HepG2 (cell line): ENCODE results near the gene CDH12. TPM values are rescaled to one million over a fixed set of nuclear protein-coding genes. Genes with fewer than 3 reads are reported as not detected.
A peak's percentile ranks its signal among the peaks of the same experiment; 100 is the strongest.

Experiments used
- ATAC-seq: fragments of 200-7000 bp; cut with Tn5 transposase; 3 replicates; pipeline ENCODE4 v1.9.1; 2020; ENCODE audit warnings: mild to moderate bottlenecking, moderate library complexity
- BruUV-seq: library from RNA; stranded (reverse); fragments of 400-500 nt; replicated peaks from 2 replicates; lab custom pipeline; 2021; lab: Mats Ljungman, UMichigan
- CTCF ChIA-PET: fragments of 300-600 bp; formaldehyde crosslinking; extraction: SDS; loops from one replicate; lab custom pipeline; 2021; ENCODE audit warnings: low total read pairs, inconsistent platforms, low intra/inter-chr PET ratio; lab: Yijun Ruan, JAX
- POLR2A ChIA-PET: fragments of 350-600 bp; sonication (Branson Sonifier 250); formaldehyde crosslinking; loops from one replicate; lab custom pipeline; 2020; ENCODE audit warnings: antibody characterized with exemption, inconsistent platforms; lab: Yijun Ruan, JAX
- DNase-seq: peaks from one replicate; pipeline ENCODE4 v3.0.0-alpha.2; 2015; ENCODE audit warnings: low spot score
- FAIRE-seq: peaks from 3 replicates; lab custom pipeline; 2011; peaks lifted over from hg19 to GRCh38; lab: Jason Lieb, UNC
- H2AFZ ChIP-seq: one replicate; pipeline ENCODE4 v1.6.1; 2011; ENCODE audit warnings: low read length, inconsistent platforms
- H3K27ac ChIP-seq: fragments of 300-600 bp; 3 replicates; pipeline ENCODE4 v1.8.0; 2011; ENCODE audit warnings: mixed run types, mild to moderate bottlenecking, mixed read lengths, low read length, inconsistent platforms; ENCODE audit not compliant: insufficient read depth; ENCODE audit errors: extremely low read length
- H3K27me3 ChIP-seq, 2 experiments: fragments of 200-600 bp in 1 of 2; 2 replicates in 1 of 2; 3 replicates in 1 of 2; pipeline versions ENCODE4 v1.6.0 to v1.8.0; 2011; ENCODE audit warnings: low read length in 2 of 2, mild to moderate bottlenecking in 2 of 2, moderate library complexity in 2 of 2, inconsistent platforms in 1 of 2; ENCODE audit not compliant: insufficient read depth in 2 of 2, control insufficient read depth in 1 of 2
- H3K36me3 ChIP-seq, 2 experiments: fragments of 200-600 bp in 1 of 2; replicated peaks in 1 of 2; 2 replicates in 1 of 2; 3 replicates in 1 of 2; pipeline versions ENCODE4 v1.5.1 to v1.8.0; 2011; ENCODE audit warnings: low read length in 2 of 2, inconsistent platforms in 1 of 2; ENCODE audit not compliant: insufficient read depth in 2 of 2, control insufficient read depth in 1 of 2
- H3K4me1 ChIP-seq: 2 replicates; pipeline ENCODE4 v1.5.1; 2012; ENCODE audit warnings: low read length, inconsistent platforms; ENCODE audit not compliant: insufficient read depth
- H3K4me2 ChIP-seq: 2 replicates; pipeline ENCODE4 v1.6.0; 2011; ENCODE audit warnings: low read depth, low read length, inconsistent platforms
- H3K4me3 ChIP-seq, 3 experiments: fragments of 200-600 bp in 1 of 3; sonication (generic), shearing (Covaris generic) in 1 of 3; replicated peaks in 1 of 3; 2 replicates each; pipeline ENCODE4 v1.5.1; 2011 to 2016; ENCODE audit warnings: low read length in 3 of 3, inconsistent platforms in 2 of 3, low read depth in 2 of 3, mild to moderate bottlenecking in 2 of 3, control low read depth in 1 of 3, mixed read lengths in 1 of 3; ENCODE audit not compliant: insufficient read depth in 1 of 3
- H3K79me2 ChIP-seq: one replicate; pipeline ENCODE4 v1.6.1; 2011; ENCODE audit warnings: low read length, inconsistent platforms; ENCODE audit not compliant: insufficient read depth
- H3K9ac ChIP-seq: 2 replicates; pipeline ENCODE4 v1.6.0; 2011; ENCODE audit warnings: mild to moderate bottlenecking, low read depth, low read length, inconsistent platforms; ENCODE audit not compliant: insufficient read depth
- H3K9me3 ChIP-seq: 2 replicates; pipeline ENCODE4 v1.5.1; 2012; ENCODE audit warnings: mild to moderate bottlenecking, low read length
- H4K20me1 ChIP-seq: 2 replicates; pipeline ENCODE4 v1.6.0; 2011; ENCODE audit warnings: inconsistent platforms, mild to moderate bottlenecking, low read length, moderate library complexity; ENCODE audit not compliant: insufficient read depth
- AHDC1 ChIP-seq: sonication (generic); formaldehyde crosslinking; IDR thresholded peaks from 2 replicates; pipeline ENCODE4 v1.5.1; 2020; ENCODE audit warnings: mild to moderate bottlenecking, missing genetic modification reagents, borderline replicate concordance
- FOXM1 ChIP-seq: sonication (generic); formaldehyde crosslinking; IDR thresholded peaks from 2 replicates; pipeline ENCODE4 v1.5.0; 2020; ENCODE audit warnings: missing genetic modification reagents
- HIVEP1 ChIP-seq: sonication (generic); formaldehyde crosslinking; IDR thresholded peaks from 2 replicates; pipeline ENCODE4 v1.4.0; 2020; ENCODE audit warnings: mild to moderate bottlenecking, missing genetic modification reagents
- MAFK ChIP-seq, 2 experiments: IDR thresholded peaks in 1 of 2; conservative IDR thresholded peaks in 1 of 2; 2 replicates each; pipeline ENCODE4 v1.6.1; 2011; ENCODE audit warnings: improper control_type of control experiment in 2 of 2, low read length in 2 of 2
- MXI1 ChIP-seq: IDR thresholded peaks from 3 replicates; pipeline ENCODE4 v1.6.1; 2012; ENCODE audit warnings: low read depth, low read length, inconsistent platforms, borderline replicate concordance
- NR2F1 ChIP-seq, 2 experiments: fragments of 450-650 bp in 1 of 2; formaldehyde crosslinking in 1 of 2; IDR thresholded peaks; 2 replicates each; pipeline versions ENCODE4 v1.5.0 to v1.6.1; 2016 to 2020; ENCODE audit warnings: mild to moderate bottlenecking in 1 of 2, missing compliant biosample characterization in 1 of 2, missing genetic modification reagents in 1 of 2, moderate library complexity in 1 of 2
- SKI ChIP-seq: fragments of 450-650 bp; IDR thresholded peaks from one replicate; pipeline ENCODE4 v1.6.1; 2018; ENCODE audit warnings: mild to moderate bottlenecking; ENCODE audit not compliant: partially characterized antibody
- ZNF501 ChIP-seq: sonication (generic); formaldehyde crosslinking; IDR thresholded peaks from 2 replicates; pipeline ENCODE4 v1.5.1; 2020; ENCODE audit warnings: mild to moderate bottlenecking, moderate library complexity, missing genetic modification reagents
- ZUFSP ChIP-seq: sonication (generic); formaldehyde crosslinking; IDR thresholded peaks from 2 replicates; pipeline ENCODE4 v1.9.0; 2021; ENCODE audit warnings: missing genetic modification reagents, mild to moderate bottlenecking, borderline replicate concordance
- WGBS: methylation state at CpG from one replicate; pipeline ENCODE4 v1.1.6; 2017; ENCODE audit warnings: low lambda C conversion rate; 5-methylcytosine and 5-hydroxymethylcytosine counted together
- in situ Hi-C: cut with HindIII; loops from 2 replicates; pipeline ENCODE4 v1.10.0; 2017; ENCODE audit warnings: low pct_unique_long_range_greater_than_20kb; ENCODE audit not compliant: extremely low pct_ligation_motif_present
- intact Hi-C: fragments of 100-400 bp; cut with micrococcal nuclease; formaldehyde crosslinking; loops from one replicate; pipeline ENCODE4 v1.10.0; 2022; ENCODE audit not compliant: unreplicated experiment
- polyA plus RNA-seq, 8 experiments: library from polyadenylated mRNA; depleted of rRNA in 3 of 8; stranded (reverse) in 7 of 8; unstranded in 1 of 8; fragments of >200 nt; fragmentation: Illumina TruSeq in 4 of 8; extraction: Trizol in 4 of 8; gene quantifications; 2 replicates each; pipeline versions ENCODE4 v1.2.1 to v1.2.3, GENCODE V29; 2011 to 2016; ENCODE audit warnings: low read depth in 4 of 8, missing spikeins in 1 of 8, mixed read lengths in 1 of 8; ENCODE audit not compliant: insufficient read depth in 1 of 8
- total RNA-seq, 5 experiments: library from RNA; depleted of rRNA; stranded (reverse); fragments of >200 nt; fragmentation: Illumina TruSeq; extraction: Trizol; gene quantifications; 2 replicates each; pipeline ENCODE4 v1.2.3, GENCODE V29; 2016; ENCODE audit warnings: low read depth in 1 of 5

Gene CDH12
- total and polyA plus RNA-seq, 2 of the 13 experiments (the other 11 are each of a cell fraction or from before 2014, with no cell fraction given), result not detected

GRCh38 chr5:22842574-22842973, 10.6 kb downstream of the CDH12 start:
- Histone ChIP-seq H3K4me3 (no peak overlapping the region), H4K20me1 (no peaks in the 10 kb centered on the region), H3K4me2 (no peak overlapping the region), H3K9ac (no peak overlapping the region)
- WGBS, result 1% methylated on average over 2 of the region's 2 CpGs
- intact Hi-C loops, result no loop called here
- POLR2A ChIA-PET, result no interaction called here
- TF ChIP-seq NR2F1 (CRISPR knock-in tag; IDR thresholded peaks at IDR 0.05) (no peak), FOXM1 (CRISPR knock-in tag) (no peak), MXI1 (no peak), HIVEP1 (no peak), AHDC1 (CRISPR knock-in tag) (no peak), SKI (no peak), ZUFSP (no peak), MAFK (conservative IDR thresholded peaks at IDR 0.05 in 1 of 2, IDR thresholded peaks at IDR 0.05 in 1 of 2; ENCODE audit: low read length in 2 of 2) (peak; percentile 22 to 47; a peak in 3 of 4 replicates), ZNF501 (CRISPR knock-in tag) (no peak)
- TF ChIP-seq, all 625 proteins: peak for 1
- CTCF ChIA-PET, result no interaction called here
- in situ Hi-C loops, result no loop called here
- BruUV-seq, result no TSS peak
- Histone ChIP-seq H2AFZ (no peak overlapping the region), H3K9me3 (no peaks in the 10 kb centered on the region), H3K4me1 (no peaks in the 10 kb centered on the region), H3K27me3 (no peaks in the 10 kb centered on the region), H3K27ac (no peak overlapping the region), H3K79me2 (no peaks in the 10 kb centered on the region), H3K36me3 (no peaks in the 10 kb centered on the region)
- no peak for FAIRE-seq
- no peak for ATAC-seq
- DNase-seq, result no peak
